ENCODE measurements around the gene THAP12.

DNA sequence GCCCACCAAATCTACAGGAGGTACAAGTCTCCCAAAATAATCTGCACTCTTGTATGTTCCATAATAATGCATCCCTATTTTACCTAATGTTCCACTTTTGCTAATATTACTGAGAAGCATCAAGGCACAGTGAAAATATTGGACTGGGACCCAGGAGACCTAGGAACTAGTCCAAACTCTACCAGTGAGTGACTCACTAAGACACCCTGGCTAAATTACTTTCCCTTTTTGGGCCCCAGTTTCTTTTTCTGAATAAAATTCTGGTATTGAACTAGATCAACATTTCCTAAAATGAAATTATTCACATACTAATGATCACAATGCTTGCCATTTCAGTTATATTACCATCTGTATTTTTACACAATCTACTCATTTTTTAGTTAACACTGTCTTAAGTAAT lies 19.6 kb downstream of the THAP12 start:
- no peak for TF ChIP-seq GATAD2A (CRISPR knock-in tag; IDR thresholded peaks at IDR 0.05)
- no peak for TF ChIP-seq HDAC2 (CRISPR knock-in tag; IDR thresholded peaks at IDR 0.05)
- TF ChIP-seq, protein P1, sequence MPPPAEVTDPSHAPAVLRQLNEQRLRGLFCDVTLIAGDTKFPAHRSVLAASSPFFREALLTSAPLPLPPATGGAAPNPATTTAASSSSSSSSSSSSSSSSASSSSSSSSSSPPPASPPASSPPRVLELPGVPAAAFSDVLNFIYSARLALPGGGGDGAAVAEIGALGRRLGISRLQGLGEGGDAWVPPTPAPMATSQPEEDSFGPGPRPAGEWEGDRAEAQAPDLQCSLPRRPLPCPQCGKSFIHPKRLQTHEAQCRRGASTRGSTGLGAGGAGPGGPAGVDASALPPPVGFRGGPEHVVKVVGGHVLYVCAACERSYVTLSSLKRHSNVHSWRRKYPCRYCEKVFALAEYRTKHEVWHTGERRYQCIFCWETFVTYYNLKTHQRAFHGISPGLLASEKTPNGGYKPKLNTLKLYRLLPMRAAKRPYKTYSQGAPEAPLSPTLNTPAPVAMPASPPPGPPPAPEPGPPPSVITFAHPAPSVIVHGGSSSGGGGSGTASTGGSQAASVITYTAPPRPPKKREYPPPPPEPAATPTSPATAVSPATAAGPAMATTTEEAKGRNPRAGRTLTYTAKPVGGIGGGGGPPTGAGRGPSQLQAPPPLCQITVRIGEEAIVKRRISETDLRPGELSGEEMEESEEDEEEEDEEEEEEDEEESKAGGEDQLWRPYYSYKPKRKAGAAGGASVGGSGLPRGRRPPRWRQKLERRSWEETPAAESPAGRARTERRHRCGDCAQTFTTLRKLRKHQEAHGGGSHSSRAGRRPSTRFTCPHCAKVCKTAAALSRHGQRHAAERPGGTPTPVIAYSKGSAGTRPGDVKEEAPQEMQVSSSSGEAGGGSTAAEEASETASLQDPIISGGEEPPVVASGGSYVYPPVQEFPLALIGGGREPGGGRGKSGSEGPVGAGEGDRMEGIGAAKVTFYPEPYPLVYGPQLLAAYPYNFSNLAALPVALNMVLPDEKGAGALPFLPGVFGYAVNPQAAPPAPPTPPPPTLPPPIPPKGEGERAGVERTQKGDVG (CRISPR knock-in tag; IDR thresholded peaks at IDR 0.05; ENCODE audit: borderline replicate concordance), result no peak
- no peak for TF ChIP-seq HNRNPUL1 (IDR thresholded peaks at IDR 0.05; ENCODE audit: low read depth, low read length)

All from HepG2 (cell line).